H1 (cell line): Measurements from ENCODE around the gene QDPR. TPM values are rescaled to one million over a fixed set of nuclear protein-coding genes. Genes with fewer than 3 reads are reported as not detected.

Source experiments
- CBX5 ChIP-seq: fragments of 300-800, 300-1000 bp; sonication (generic); IDR thresholded peaks from 2 replicates; pipeline ENCODE4 v1.7.1; 2016; ENCODE audit warnings: antibody characterized with exemption, low read length, low read depth
- GTF2F1 ChIP-seq: IDR thresholded peaks from 2 replicates; pipeline ENCODE4 v1.6.1; 2012; ENCODE audit warnings: low read depth, low read length, improper control_type of control experiment, borderline replicate concordance
- JUN ChIP-seq: IDR thresholded peaks from 2 replicates; pipeline ENCODE4 v1.6.1; 2011; ENCODE audit warnings: low read depth, mild to moderate bottlenecking, improper control_type of control experiment, low read length
- PHF8 ChIP-seq: fragments of 200-600 bp; sonication (generic); conservative IDR thresholded peaks from 2 replicates; pipeline ENCODE4 v1.7.1; 2012; ENCODE audit warnings: low read depth, mild to moderate bottlenecking, inconsistent platforms, low read length, moderate library complexity
- POLR2A ChIP-seq, 2 experiments: IDR thresholded peaks; 1 replicate in 1 of 2; 2 replicates in 1 of 2; pipeline ENCODE4 v1.6.1; 2011; ENCODE audit warnings: low read depth in 2 of 2, low read length in 2 of 2, mild to moderate bottlenecking in 2 of 2; ENCODE audit errors: control extremely low read depth in 1 of 2
- POLR2AphosphoS5 ChIP-seq: IDR thresholded peaks from 2 replicates; pipeline ENCODE4 v1.6.1; 2011; ENCODE audit warnings: low read depth, low read length
- POU5F1 ChIP-seq: IDR thresholded peaks from 2 replicates; pipeline ENCODE4 v1.6.1; 2011; ENCODE audit warnings: low read depth, mild to moderate bottlenecking, low read length, moderate library complexity
- RAD21 ChIP-seq, 2 experiments: IDR thresholded peaks in 1 of 2; conservative IDR thresholded peaks in 1 of 2; 2 replicates each; pipeline ENCODE4 v1.6.1; 2011; ENCODE audit warnings: low read depth in 2 of 2, low read length in 2 of 2, improper control_type of control experiment in 1 of 2, inconsistent platforms in 1 of 2, mild to moderate bottlenecking in 1 of 2, moderate library complexity in 1 of 2
- RXRA ChIP-seq: IDR thresholded peaks from 2 replicates; pipeline ENCODE4 v1.6.1; 2011; ENCODE audit warnings: low read depth, mild to moderate bottlenecking, low read length, moderate library complexity; ENCODE audit not compliant: insufficient read depth
- SIN3A ChIP-seq, 2 experiments: IDR thresholded peaks in 1 of 2; conservative IDR thresholded peaks in 1 of 2; 2 replicates each; pipeline ENCODE4 v1.6.1; 2011 to 2012; ENCODE audit warnings: low read length in 2 of 2, improper control_type of control experiment in 1 of 2, low read depth in 1 of 2, mild to moderate bottlenecking in 1 of 2
- SP2 ChIP-seq: IDR thresholded peaks from 2 replicates; pipeline ENCODE4 v1.6.1; 2012; ENCODE audit warnings: mild to moderate bottlenecking, low read length, inconsistent platforms
- SUZ12 ChIP-seq: fragments of 200-600 bp; sonication (generic); IDR thresholded peaks from 2 replicates; pipeline ENCODE4 v1.6.1; 2012; ENCODE audit warnings: mild to moderate bottlenecking, inconsistent platforms, low read length, moderate library complexity, mixed read lengths
- TAF1 ChIP-seq: IDR thresholded peaks from 2 replicates; pipeline ENCODE4 v1.6.1; 2011; ENCODE audit warnings: mild to moderate bottlenecking, low read depth, low read length
- YY1 ChIP-seq: IDR thresholded peaks from 2 replicates; pipeline ENCODE4 v1.6.1; 2011; ENCODE audit warnings: low read depth, mild to moderate bottlenecking, low read length
- polyA plus RNA-seq, 7 experiments: library from polyadenylated mRNA; depleted of rRNA in 3 of 7; stranded (reverse) in 5 of 7; unstranded in 2 of 7; fragments of >200 nt in 5 of 7; fragments of 200-250 nt in 2 of 7; gene quantifications; 1 replicate in 5 of 7; 2 replicates in 1 of 7; 4 replicates in 1 of 7; pipeline versions ENCODE4 v1.2.1 to v1.2.3, GENCODE V29; 2011 to 2013; ENCODE audit warnings: missing spikeins in 2 of 7, mixed read lengths in 2 of 7
- total RNA-seq: library from RNA; stranded (reverse); fragmentation: NEBNext Ultra II Directional; extraction: Animal tissue kit (Norgen Biotek cat#: 25700); gene quantifications from 2 replicates; pipeline ENCODE4 v1.2.1, GENCODE V29; 2021
- TF ChIP-seq, protein P1 (sequence below): IDR thresholded peaks from 2 replicates; pipeline ENCODE4 v1.6.1; 2012; ENCODE audit warnings: inconsistent platforms

QDPR gene
- total and polyA plus RNA-seq, 2 of the 8 experiments (the other 6 are each of a cell fraction or from before 2014, with no cell fraction given): 33.6 to 35.9 TPM

DNA sequence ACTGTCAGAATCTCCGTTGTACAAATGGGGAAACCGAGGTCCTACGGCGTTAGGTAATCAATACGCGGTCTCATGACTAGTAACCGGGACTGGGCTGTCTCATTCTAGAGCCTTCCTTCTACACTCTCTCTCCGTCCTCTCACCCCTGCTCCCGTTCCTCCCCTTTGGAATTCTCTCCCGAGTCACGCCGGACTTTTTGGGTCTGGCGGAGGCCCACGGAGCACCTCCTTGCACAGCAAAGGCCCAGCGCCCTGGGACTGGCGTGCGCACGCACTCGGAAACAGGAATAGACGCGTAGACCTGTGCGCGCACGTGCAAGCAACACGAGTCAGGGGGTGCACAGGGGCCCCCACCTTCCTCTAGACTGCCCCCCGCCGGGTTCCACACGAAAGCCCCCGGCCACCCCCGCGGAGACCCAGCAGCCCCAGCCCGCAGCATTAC, 361 bp downstream of the QDPR start (continued):
- TF ChIP-seq, protein P1, sequence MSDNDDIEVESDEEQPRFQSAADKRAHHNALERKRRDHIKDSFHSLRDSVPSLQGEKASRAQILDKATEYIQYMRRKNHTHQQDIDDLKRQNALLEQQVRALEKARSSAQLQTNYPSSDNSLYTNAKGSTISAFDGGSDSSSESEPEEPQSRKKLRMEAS: peak; percentile 78
- TF ChIP-seq YY1 (no peak), GTF2F1 (no peak), POLR2A (IDR thresholded peaks at IDR 0.05; ENCODE audit: control extremely low read depth in 1 of 2, low read depth in 2 of 2, low read length in 2 of 2) (peak in 1 of 2 experiments; percentile 67; a peak in 1 of 3 replicates), JUN (no peak), RAD21 (IDR thresholded peaks at IDR 0.05 in 1 of 2, conservative IDR thresholded peaks at IDR 0.05 in 1 of 2; ENCODE audit: low read depth in 2 of 2, low read length in 2 of 2) (no peak), SP2 (no peak), SUZ12 (no peak), POU5F1 (no peak), CBX5 (no peak), TAF1 (no peak), SIN3A (conservative IDR thresholded peaks at IDR 0.05 in 1 of 2, IDR thresholded peaks at IDR 0.05 in 1 of 2; ENCODE audit: low read depth in 1 of 2, low read length in 2 of 2) (no peak), POLR2AphosphoS5 (no peak), PHF8 (no peak; the same call in 1 of the 2 replicates), RXRA (no peak)
